Hepatocyte (in vitro differentiated cells): ENCODE results near the gene PIWIL4. TPM values are rescaled to one million over a fixed set of nuclear protein-coding genes. Genes with fewer than 3 reads are reported as not detected.
A peak's percentile ranks its signal among the peaks of the same experiment; 100 is the strongest.

ENCODE experiments used
- DNase-seq: peaks from one replicate; pipeline ENCODE4 v3.0.0-alpha.2; 2016; ENCODE audit warnings: low spot score
- H2AFZ ChIP-seq: fragments of 200-600 bp; sonication (generic); 2 replicates; pipeline ENCODE4 v1.6.0; 2016; ENCODE audit warnings: antibody characterized with exemption, mild to moderate bottlenecking
- H3K27ac ChIP-seq: fragments of 200-600 bp; sonication (generic); 2 replicates; pipeline ENCODE4 v1.5.1; 2016; ENCODE audit warnings: mild to moderate bottlenecking
- H3K27me3 ChIP-seq: fragments of 200-600 bp; sonication (generic); 2 replicates; pipeline ENCODE4 v1.6.1; 2016
- H3K36me3 ChIP-seq: fragments of 200-600 bp; sonication (generic); replicated peaks from 2 replicates; pipeline ENCODE4 v1.5.1; 2016; ENCODE audit warnings: low read depth; ENCODE audit not compliant: insufficient read depth
- H3K4me1 ChIP-seq: fragments of 200-600 bp; sonication (generic); 2 replicates; pipeline ENCODE4 v1.5.1; 2016; ENCODE audit warnings: mild to moderate bottlenecking, moderate library complexity; ENCODE audit not compliant: insufficient read depth
- H3K4me2 ChIP-seq: fragments of 200-600 bp; sonication (generic); 2 replicates; pipeline ENCODE4 v1.6.0; 2016
- H3K4me3 ChIP-seq: fragments of 200-600 bp; sonication (generic); 2 replicates; pipeline ENCODE4 v1.5.1; 2016; ENCODE audit warnings: mild to moderate bottlenecking
- H3K79me2 ChIP-seq: fragments of 200-600 bp; sonication (generic); 2 replicates; pipeline ENCODE4 v1.6.0; 2017; ENCODE audit warnings: mild to moderate bottlenecking
- H3K9me2 ChIP-seq: fragments of 200-600 bp; sonication (generic); replicated peaks from 2 replicates; pipeline ENCODE4 v1.6.0; 2017; ENCODE audit warnings: mild to moderate bottlenecking; ENCODE audit not compliant: insufficient read depth
- H3K9me3 ChIP-seq: fragments of 200-600 bp; sonication (generic); 2 replicates; pipeline ENCODE4 v1.5.1; 2016; ENCODE audit warnings: low read depth, mild to moderate bottlenecking
- H4K20me1 ChIP-seq: fragments of 200-600 bp; sonication (generic); 2 replicates; pipeline ENCODE4 v1.6.0; 2016; ENCODE audit warnings: mild to moderate bottlenecking; ENCODE audit not compliant: insufficient read depth, poor library complexity, severe bottlenecking
- CTCF ChIP-seq: fragments of 200-600 bp; sonication (generic); IDR thresholded peaks from 2 replicates; pipeline ENCODE4 v1.5.1; 2016; ENCODE audit warnings: antibody characterized with exemption, mild to moderate bottlenecking; ENCODE audit not compliant: poor library complexity
- EZH2 ChIP-seq: fragments of 200-600 bp; sonication (generic); IDR thresholded peaks from 2 replicates; pipeline ENCODE4 v1.6.1; 2016; ENCODE audit warnings: antibody characterized with exemption, mild to moderate bottlenecking, borderline replicate concordance
- EZH2phosphoT487 ChIP-seq: fragments of 200-600 bp; sonication (generic); IDR thresholded peaks from one replicate; pipeline ENCODE4 v1.6.1; 2018; ENCODE audit warnings: antibody characterized with exemption, mild to moderate bottlenecking, low read depth, moderate library complexity; ENCODE audit not compliant: unreplicated experiment, severe bottlenecking
- WGBS: methylation state at CpG from one replicate; pipeline ENCODE4 v1.1.6; 2016; ENCODE audit warnings: low lambda C conversion rate; ENCODE audit errors: missing lambda C conversion rate; 5-methylcytosine and 5-hydroxymethylcytosine counted together
- polyA plus RNA-seq: library from polyadenylated mRNA; unstranded; fragments of >200 nt; fragmentation: Nextera tagmentation; extraction: Ambion mirVana; gene quantifications from 2 replicates; pipeline ENCODE4 v1.2.1, GENCODE V29; 2016
- total RNA-seq: library from RNA; depleted of rRNA; stranded (reverse); fragments of >200 nt; gene quantifications from 2 replicates; pipeline ENCODE4 v1.2.3, GENCODE V29; 2014

PIWIL4 gene
- total and polyA plus RNA-seq, 2 experiments from 2014 or later = 2.1 to 2.4 TPM

- Histone ChIP-seq H3K9me2 (no peaks in the 10 kb centered on the region), H2AFZ (no peak overlapping the region), H3K36me3 (no peaks in the 10 kb centered on the region), H3K4me1 (no peaks in the 10 kb centered on the region), H3K27me3 (no peaks in the 10 kb centered on the region), H3K4me3 (no peak overlapping the region), H3K9me3 (no peaks in the 10 kb centered on the region), H3K27ac (peak overlapping the region; percentile 38), H3K4me2 (peak overlapping the region; percentile 31), H3K79me2 (no peaks in the 10 kb centered on the region), H4K20me1 (no peaks in the 10 kb centered on the region)
- 71% methylated on average over 13 of the region's 13 CpGs for WGBS
- no peak for TF ChIP-seq EZH2phosphoT487
- no peak for TF ChIP-seq CTCF
- TF ChIP-seq EZH2 = no peak
- DNase-seq = peak; percentile 14
Measured at GRCh38 chr11:94574193-94574961, 7.2 kb downstream of the PIWIL4 start.

GRCh38 chr11:94576306-94576705 is 9.1 kb downstream of the PIWIL4 start:
- 92% methylated on average over 5 of the region's 5 CpGs for WGBS
- Histone ChIP-seq H3K4me1 (no peaks in the 10 kb centered on the region), H3K27ac (no peak overlapping the region), H3K9me2 (no peaks in the 10 kb centered on the region), H3K27me3 (no peaks in the 10 kb centered on the region), H3K9me3 (no peaks in the 10 kb centered on the region), H3K4me2 (no peak overlapping the region), H3K4me3 (no peak overlapping the region), H3K79me2 (no peaks in the 10 kb centered on the region), H4K20me1 (no peaks in the 10 kb centered on the region), H3K36me3 (no peaks in the 10 kb centered on the region), H2AFZ (no peak overlapping the region)
- TF ChIP-seq CTCF (no peak), EZH2 (no peak), EZH2phosphoT487 (no peak)
- no peak for DNase-seq

GRCh38 chr11:94577841-94578240 is 10.7 kb downstream of the PIWIL4 start:
- Histone ChIP-seq H3K9me3 (no peaks in the 10 kb centered on the region), H3K36me3 (no peaks in the 10 kb centered on the region), H3K79me2 (no peaks in the 10 kb centered on the region), H3K4me2 (no peak overlapping the region), H3K27ac (no peak overlapping the region), H3K9me2 (no peaks in the 10 kb centered on the region), H3K4me1 (no peaks in the 10 kb centered on the region), H2AFZ (no peak overlapping the region), H3K27me3 (no peaks in the 10 kb centered on the region), H3K4me3 (no peak overlapping the region), H4K20me1 (no peaks in the 10 kb centered on the region)
- DNase-seq = no peak
- 89% methylated on average over 3 of the region's 3 CpGs for WGBS
- TF ChIP-seq EZH2 = no peak
- no peak for TF ChIP-seq EZH2phosphoT487
- TF ChIP-seq CTCF = no peak
